ENCODE data around the gene CCDC61.

CCDC61 gene

DNA sequence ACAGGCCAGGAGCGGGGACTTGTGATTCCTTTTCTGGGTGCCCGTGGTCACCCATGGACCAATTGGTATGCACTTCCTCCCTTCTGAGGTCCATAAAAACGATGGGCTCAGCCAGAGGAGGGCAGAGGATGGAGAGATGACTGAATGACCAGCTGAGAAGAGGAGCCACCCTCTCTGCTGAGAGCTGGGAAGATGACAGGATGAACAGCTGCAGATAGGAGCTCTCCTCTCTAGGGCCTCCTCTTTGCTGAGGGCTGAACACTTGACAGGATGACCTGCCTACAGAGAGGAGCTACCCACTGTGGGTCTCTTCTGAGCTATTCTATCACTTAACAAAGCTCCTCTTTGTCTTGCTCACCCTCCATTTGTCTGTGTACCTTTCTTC, 41.5 kb downstream of the CCDC61 start:
- no peak for DNase-seq (ENCODE audit: low read depth in 4 of 4, low spot score in 1 of 4)

DNA sequence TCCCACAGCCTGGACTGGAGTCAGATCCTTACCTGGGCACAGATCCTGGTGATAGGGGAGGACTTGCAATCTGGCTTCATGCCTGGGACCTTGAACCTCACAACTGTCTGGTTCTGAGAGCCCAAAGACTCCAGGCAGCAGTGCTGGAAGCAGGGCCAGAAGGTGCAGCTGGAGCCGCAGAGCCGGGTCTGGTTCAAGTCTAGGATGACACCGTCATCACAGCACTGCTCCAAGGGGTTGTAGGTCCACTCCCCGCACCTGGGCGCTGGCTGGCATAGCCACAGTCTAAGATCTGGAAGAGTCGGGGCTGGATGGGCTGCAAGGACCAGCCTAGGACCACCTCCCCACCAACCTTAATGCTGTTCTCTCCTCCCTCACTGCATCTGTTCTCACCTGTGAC, 44.9 kb downstream of the CCDC61 start:
- no peak for DNase-seq (ENCODE audit: low read depth in 4 of 4, low spot score in 1 of 4)

DNA sequence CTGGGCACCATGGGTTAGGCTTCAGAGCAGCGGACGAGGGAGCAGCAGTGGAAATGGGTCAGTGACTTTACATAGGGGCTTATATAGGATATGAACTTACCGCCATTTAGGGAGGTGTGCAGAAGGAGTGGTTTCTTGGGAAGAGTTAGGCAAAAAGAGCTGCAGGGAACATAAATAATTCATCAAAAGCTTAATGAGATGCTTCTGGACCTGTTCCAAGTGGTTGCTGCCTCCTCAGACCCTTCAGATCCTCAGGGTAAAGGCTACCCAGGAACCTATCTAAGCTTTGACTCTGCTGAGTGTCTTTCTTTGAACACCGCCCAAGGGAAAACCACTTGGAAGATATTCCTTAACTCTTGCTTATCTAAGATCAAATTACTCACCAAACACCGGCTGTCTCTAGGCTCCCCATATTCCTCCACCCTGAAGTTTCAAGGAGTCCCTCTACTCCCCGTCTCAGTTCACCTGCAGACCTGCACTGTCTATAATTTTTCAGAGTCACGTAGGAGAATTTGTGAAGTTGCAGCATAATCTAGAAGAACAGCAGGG, 45.8 kb downstream of the CCDC61 start, which contains the start of gene IGFL4:
TSS of gene IGFL4 (minus strand) at position 51 of the 549 bp plus-strand sequence. CDS start at position 11, 40 bp downstream.
- DNase-seq (ENCODE audit: low read depth in 4 of 4, low spot score in 1 of 4) = no peak

DNA sequence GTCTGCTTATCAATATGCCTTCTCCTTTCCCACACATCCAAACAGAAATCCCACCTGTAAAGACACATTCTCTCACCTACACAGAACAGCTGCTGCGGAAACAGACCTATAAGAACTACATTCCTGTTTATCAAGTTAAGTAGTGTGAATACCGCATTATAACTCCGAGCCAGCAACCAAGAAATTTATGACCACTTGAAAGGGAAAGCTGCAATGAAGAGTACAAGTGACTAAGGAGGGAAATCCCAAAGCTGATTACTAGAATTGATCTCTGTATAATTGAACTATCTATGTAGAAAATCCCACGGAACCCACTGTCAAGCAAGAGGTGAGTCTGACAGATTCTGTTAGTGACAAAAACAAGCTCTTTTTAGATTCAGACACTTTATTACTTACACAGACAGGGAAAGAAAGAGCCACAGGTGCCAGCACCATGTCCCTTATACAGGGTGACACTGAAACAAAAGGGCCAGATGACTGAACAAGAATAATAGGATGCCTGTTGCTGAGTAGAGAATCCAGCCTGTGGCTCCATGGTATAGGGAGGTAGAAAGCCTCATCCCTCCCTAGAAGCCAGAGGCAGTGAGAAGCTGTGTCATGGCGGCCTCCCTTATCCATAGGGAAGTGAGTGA, 47.1 kb downstream of the CCDC61 start:
- no peak for DNase-seq (ENCODE audit: low read depth in 4 of 4, low spot score in 1 of 4)

DNA sequence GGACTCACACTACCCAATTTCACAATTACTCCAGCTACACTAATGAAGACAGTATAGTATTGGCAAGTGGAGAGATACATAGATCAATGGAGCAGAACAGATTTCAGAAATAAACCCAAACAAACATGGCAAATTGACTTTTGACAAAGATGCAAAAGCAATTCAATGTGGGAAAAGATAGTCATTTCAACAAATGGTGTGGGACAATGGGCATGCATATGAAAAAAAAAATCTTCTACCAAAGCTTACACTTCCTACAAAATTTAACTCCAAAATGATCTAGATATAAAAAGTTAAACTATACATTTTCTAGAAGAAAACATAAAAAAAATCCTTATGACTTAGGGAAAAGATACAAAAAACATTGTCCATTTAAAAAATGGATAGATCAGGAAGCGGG, 48.3 kb downstream of the CCDC61 start:
- DNase-seq (ENCODE audit: low read depth in 4 of 4, low spot score in 1 of 4) = no peak

DNA sequence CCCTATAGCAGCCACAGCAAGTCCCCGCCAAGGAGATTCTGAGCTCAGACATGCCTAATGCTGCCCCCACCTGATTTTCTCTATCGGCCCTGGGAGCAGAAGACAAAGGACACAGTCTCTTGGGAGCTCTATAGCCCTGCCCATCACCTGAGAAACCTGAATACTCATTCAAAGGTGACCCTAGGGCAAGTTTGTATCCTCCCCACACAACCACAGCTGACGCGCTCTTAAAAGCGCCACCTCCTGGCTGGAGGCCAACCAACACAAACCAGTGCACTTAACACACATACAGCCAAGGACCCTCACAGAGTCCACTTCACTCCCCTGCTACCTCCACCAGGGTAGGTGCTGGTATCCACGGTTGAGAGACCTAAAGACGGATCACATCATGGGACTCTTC, 54.3 kb downstream of the CCDC61 start:
- no peak for DNase-seq (ENCODE audit: low read depth in 4 of 4, low spot score in 1 of 4)

DNA sequence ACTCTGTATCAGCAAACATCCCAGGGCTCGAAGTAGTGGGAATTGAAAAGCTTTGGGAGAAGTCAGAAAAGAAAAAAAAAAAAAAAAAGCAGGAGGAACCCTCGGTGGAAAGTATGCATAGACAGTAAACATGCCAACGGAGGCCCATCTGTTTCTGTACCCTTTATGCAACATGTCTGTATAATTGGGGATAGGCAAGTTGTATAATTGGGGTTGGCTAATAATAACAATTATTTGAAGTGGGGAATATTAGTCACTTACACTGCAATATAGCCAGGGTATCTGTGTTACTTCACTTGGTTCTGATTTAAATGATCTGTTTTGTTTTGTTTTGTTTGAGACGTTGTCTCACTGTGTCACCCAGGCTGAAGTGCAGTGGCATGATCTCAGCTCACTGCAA, 57.6 kb downstream of the CCDC61 start:
- DNase-seq (ENCODE audit: low read depth in 4 of 4, low spot score in 1 of 4) = no peak

DNA sequence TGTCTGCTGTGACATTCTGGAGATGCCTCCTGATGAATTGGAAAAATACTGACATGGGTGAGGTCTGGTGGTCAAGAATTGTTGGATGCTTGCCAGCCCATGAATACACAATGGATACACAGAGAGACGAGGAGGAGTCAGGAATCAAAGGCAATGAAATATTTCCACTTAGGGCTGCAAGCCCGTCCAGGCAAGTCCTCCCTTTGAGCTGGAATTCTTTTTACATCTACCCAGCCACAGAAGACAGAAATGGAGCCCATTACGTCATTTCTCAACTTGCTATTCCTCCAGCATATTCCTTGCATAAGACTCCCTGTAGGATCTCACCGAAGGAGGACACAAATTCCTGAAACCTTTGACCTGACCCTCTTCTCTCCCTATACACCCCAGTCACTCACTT, 61.3 kb downstream of the CCDC61 start:
- no peak for DNase-seq (ENCODE audit: low read depth in 4 of 4, low spot score in 1 of 4)

DNA sequence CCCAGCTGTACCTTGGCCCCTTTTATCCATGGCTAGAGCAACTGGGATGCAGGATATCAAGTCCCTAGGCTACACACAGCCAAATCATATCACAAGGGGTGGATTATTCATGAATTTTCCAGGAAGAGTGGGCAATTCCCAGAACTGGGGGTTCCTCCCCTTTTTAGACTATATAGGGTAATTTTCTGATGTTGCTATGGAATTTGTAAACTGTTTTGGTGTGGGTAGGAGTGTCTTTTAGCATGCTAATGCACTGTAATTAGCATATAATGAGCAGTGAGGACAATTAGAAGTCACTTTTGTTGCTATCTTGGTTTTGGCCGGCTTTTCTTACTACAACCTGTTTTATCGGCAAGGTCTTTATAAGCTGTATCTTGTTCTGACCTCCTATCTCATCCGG, 63.5 kb downstream of the CCDC61 start:
- DNase-seq (ENCODE audit: low read depth in 4 of 4, low spot score in 1 of 4) = no peak

DNA sequence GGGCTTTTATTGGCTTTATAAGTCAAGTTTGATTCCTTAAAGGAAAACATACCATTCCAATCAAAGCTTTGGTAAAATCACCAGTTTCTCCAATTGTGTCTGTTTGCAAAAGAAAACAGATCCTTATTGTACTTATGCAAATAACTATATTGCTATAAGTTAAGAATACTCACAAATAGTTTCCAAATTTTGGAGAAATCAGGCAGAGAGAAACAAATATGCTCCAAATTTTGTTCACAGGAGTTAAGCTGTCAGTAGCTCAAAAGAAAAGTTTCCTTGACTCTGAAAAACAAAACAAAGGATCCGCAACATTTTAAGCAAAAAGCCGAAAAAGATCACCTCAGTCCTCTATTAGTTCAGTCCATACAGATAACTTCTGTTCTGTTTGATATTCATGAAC, 64.7 kb downstream of the CCDC61 start:
- no peak for DNase-seq (ENCODE audit: low read depth in 4 of 4, low spot score in 1 of 4)

DNA sequence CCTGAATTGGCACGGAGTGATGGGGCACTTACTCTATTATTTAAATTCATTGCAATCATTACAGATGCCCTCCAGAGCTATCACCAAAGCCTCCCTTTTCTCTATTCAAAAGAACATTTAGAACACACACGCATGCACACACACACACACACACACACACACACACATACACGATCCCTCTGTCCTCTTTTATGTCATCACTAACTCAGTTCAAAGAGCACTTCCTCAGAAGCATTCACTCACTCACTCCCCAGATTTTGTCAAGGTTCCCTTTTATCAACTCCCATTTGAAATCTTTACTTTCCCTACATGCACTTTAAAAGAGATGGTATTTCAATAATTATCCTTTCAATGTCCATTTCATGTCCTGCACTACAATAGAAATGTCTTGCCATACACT, 67.9 kb downstream of the CCDC61 start:
- DNase-seq (ENCODE audit: low read depth in 4 of 4, low spot score in 1 of 4) = no peak

DNA sequence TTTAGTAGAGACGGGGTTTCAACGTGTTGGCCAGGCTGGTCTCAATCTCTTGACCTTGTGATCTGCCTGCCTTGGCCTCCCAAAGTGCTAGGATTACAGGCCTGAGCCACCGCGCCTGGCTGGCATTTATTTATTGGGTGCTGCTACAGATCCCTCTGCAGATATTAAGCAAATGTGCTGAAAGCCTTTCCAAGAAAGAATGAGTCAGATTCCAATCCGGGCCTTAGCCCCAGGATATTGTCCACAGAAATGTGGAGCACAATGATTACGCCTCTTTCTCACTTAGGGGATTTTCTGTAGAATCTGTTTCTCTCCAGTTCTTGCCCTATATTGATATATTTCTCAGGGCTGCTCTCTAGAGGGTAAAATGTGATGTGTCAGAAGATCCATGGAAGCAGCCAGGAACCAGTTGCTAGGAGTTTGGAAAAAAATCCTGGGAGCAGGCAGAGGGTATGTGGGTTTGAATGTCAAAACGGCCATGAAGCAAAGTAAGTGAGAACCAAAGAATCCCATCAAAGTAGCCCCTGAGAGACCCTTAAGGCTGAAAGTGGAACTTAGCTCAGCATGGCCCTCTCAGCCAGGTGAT, 70.3 kb downstream of the CCDC61 start:
- DNase-seq (ENCODE audit: low read depth in 4 of 4, low spot score in 1 of 4) = no peak

DNA sequence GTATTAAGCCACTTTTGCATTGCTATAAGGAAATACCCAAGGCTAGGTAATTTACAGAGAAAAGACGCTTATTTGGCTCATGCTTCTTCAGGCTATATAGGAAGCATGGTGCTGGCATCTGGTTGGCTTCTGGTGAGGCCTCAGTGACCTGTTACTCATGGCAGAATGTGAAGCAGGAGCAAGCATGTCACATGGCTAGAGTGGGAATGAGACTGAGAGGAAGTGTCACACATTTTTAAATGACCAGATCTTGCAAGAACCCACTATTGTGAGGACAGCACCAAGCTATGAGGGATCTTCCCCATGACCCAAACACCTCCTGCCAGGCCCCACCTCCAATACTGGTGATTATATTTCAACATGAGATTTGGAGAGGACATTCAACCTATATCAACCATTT, 71.2 kb downstream of the CCDC61 start:
- DNase-seq (ENCODE audit: low read depth in 4 of 4, low spot score in 1 of 4) = no peak

DNA sequence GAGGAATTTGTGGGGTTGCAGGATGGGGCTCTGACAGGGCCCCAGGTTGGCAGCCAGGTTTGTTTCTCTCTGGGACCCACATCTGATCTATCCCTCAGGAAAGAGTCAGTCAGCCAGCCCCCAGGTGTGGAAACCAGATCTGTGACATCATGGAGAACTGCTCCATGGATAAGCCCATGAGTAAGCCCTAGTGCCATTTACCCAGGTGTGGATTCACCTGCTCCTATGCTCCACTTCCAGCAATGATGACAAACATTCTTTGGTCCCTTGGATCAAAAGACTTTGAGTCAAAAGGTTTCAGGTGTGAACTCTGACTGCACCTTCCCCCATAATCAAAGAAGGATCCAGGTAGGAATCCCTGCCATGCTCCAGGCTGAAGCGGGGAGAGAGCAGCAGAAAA, 72.4 kb downstream of the CCDC61 start:
- DNase-seq (ENCODE audit: low read depth in 4 of 4, low spot score in 1 of 4) = no peak
